SK-N-SH (cell line): ENCODE data around the gene PHYKPL. TPM values are rescaled to one million over a fixed set of nuclear protein-coding genes. Genes with fewer than 3 reads are reported as not detected.

Experiments
- CTCF ChIA-PET: fragments of 300-600, 350-600 bp; formaldehyde crosslinking; extraction: SDS; loops from one replicate; lab custom pipeline; 2021; lab: Yijun Ruan, JAX
- POLR2A ChIA-PET: fragments of 350-600 bp; sonication (Branson Sonifier 250); formaldehyde crosslinking; extraction: SDS; loops from one replicate; lab custom pipeline; 2020; ENCODE audit warnings: antibody characterized with exemption, inconsistent platforms; lab: Yijun Ruan, JAX
- DNase-seq: peaks from one replicate; pipeline ENCODE4 v3.0.0; 2012
- H2AFZ ChIP-seq: fragments of 200-600 bp; sonication (generic); 2 replicates; pipeline ENCODE4 v1.8.1; 2016; ENCODE audit warnings: antibody characterized with exemption, mild to moderate bottlenecking, low read depth
- H3F3A ChIP-seq: fragments of 200-600 bp; sonication (generic); replicated peaks from 2 replicates; pipeline ENCODE3; 2016; ENCODE audit warnings: antibody characterized with exemption, mild to moderate bottlenecking; ENCODE audit not compliant: insufficient read depth
- H3K27ac ChIP-seq, 2 experiments: fragments of 200-500 bp in 1 of 2; fragments of 200-600 bp in 1 of 2; sonication (Bioruptor generic) in 1 of 2; sonication (generic), shearing (Covaris generic) in 1 of 2; 2 replicates each; pipeline versions ENCODE4 v1.5.1 to v1.6.1; 2014 to 2016; ENCODE audit warnings: low read depth in 2 of 2, inconsistent platforms in 1 of 2, low read length in 1 of 2, mild to moderate bottlenecking in 1 of 2, mixed read lengths in 1 of 2
- H3K27me3 ChIP-seq: fragments of 200-600 bp; sonication (generic), shearing (Covaris generic); 2 replicates; pipeline ENCODE4 v1.6.1; 2016; ENCODE audit warnings: mixed run types; ENCODE audit not compliant: insufficient read depth
- H3K36me3 ChIP-seq, 2 experiments: fragments of 200-500 bp in 1 of 2; fragments of 200-600 bp in 1 of 2; sonication (Bioruptor generic) in 1 of 2; sonication (generic) in 1 of 2; replicated peaks in 1 of 2; 2 replicates each; pipeline versions ENCODE3 to v1.5.1; 2014 to 2016; ENCODE audit warnings: low read length in 1 of 2, mild to moderate bottlenecking in 1 of 2; ENCODE audit not compliant: insufficient read depth in 2 of 2, control insufficient read depth in 1 of 2
- H3K4me1 ChIP-seq, 2 experiments: fragments of 200-500 bp in 1 of 2; fragments of 200-600 bp in 1 of 2; sonication (Bioruptor generic) in 1 of 2; sonication (generic), shearing (Covaris generic) in 1 of 2; 2 replicates each; pipeline versions ENCODE4 v1.5.1 to v1.6.1; 2014 to 2016; ENCODE audit warnings: low read depth in 1 of 2, low read length in 1 of 2, mixed run types in 1 of 2; ENCODE audit not compliant: insufficient read depth in 2 of 2, control insufficient read depth in 1 of 2
- H3K4me2 ChIP-seq: fragments of 200-600 bp; sonication (generic), shearing (Covaris generic); 2 replicates; pipeline ENCODE4 v1.6.1; 2017; ENCODE audit warnings: mixed run types
- H3K4me3 ChIP-seq, 2 experiments: fragments of 200-500 bp in 1 of 2; fragments of 200-600 bp in 1 of 2; sonication (Bioruptor generic) in 1 of 2; sonication (generic), shearing (Covaris generic) in 1 of 2; 2 replicates each; pipeline versions ENCODE4 v1.5.1 to v1.8.1; 2014 to 2016; ENCODE audit warnings: low read depth in 2 of 2, inconsistent platforms in 1 of 2, low read length in 1 of 2, mild to moderate bottlenecking in 1 of 2, mixed read lengths in 1 of 2, moderate library complexity in 1 of 2
- H3K79me2 ChIP-seq: fragments of 200-600 bp; sonication (generic); 2 replicates; pipeline ENCODE4 v1.8.1; 2017; ENCODE audit warnings: mild to moderate bottlenecking; ENCODE audit not compliant: insufficient read depth
- H3K9ac ChIP-seq: fragments of 200-600 bp; sonication (generic); 2 replicates; pipeline ENCODE4 v1.6.1; 2017; ENCODE audit warnings: mixed run types
- H3K9me2 ChIP-seq: fragments of 200-600 bp; sonication (generic); 2 replicates; pipeline ENCODE4 v1.6.1; 2017; ENCODE audit warnings: mixed run types
- H3K9me3 ChIP-seq: fragments of 200-600 bp; sonication (generic); 2 replicates; pipeline ENCODE4 v1.6.1; 2017; ENCODE audit warnings: mixed run types, mild to moderate bottlenecking, moderate library complexity
- H4K20me1 ChIP-seq: fragments of 200-600 bp; sonication (generic); 2 replicates; pipeline ENCODE4 v1.6.1; 2017; ENCODE audit warnings: mild to moderate bottlenecking, mixed run types; ENCODE audit not compliant: insufficient read depth
- ELF1 ChIP-seq: IDR thresholded peaks from 2 replicates; pipeline ENCODE4 v1.4.0; 2012
- IRF3 ChIP-seq: fragments of 150-350 bp; IDR thresholded peaks from 2 replicates; pipeline ENCODE4 v1.6.1; 2016; ENCODE audit warnings: mild to moderate bottlenecking, low read depth, low read length
- MXI1 ChIP-seq: IDR thresholded peaks from 2 replicates; pipeline ENCODE4 v1.6.1; 2012; ENCODE audit warnings: mild to moderate bottlenecking, low read depth, low read length, improper control_type of control experiment
- NFIC ChIP-seq: IDR thresholded peaks from 2 replicates; pipeline ENCODE4 v1.4.0; 2012; ENCODE audit warnings: borderline replicate concordance
- PBX3 ChIP-seq: IDR thresholded peaks from 2 replicates; pipeline ENCODE4; 2012
- RAD21 ChIP-seq: IDR thresholded peaks from 2 replicates; pipeline ENCODE4 v1.6.1; 2012; ENCODE audit warnings: mild to moderate bottlenecking, low read length
- RCOR1 ChIP-seq: fragments of 150-350 bp; IDR thresholded peaks from 2 replicates; pipeline ENCODE4 v1.6.1; 2017; ENCODE audit warnings: antibody characterized with exemption, low read length
- REST ChIP-seq: IDR thresholded peaks from 2 replicates; pipeline ENCODE4 v1.6.1; 2012; ENCODE audit warnings: mild to moderate bottlenecking, low read depth, low read length, moderate library complexity
- RFX5 ChIP-seq: IDR thresholded peaks from 2 replicates; pipeline ENCODE4 v1.6.1; 2012; ENCODE audit warnings: mild to moderate bottlenecking, improper control_type of control experiment, low read length
- RXRA ChIP-seq: IDR thresholded peaks from 2 replicates; pipeline ENCODE4 v1.4.0; 2012; ENCODE audit warnings: low read depth, mild to moderate bottlenecking, borderline replicate concordance
- TAF1 ChIP-seq: IDR thresholded peaks from 2 replicates; pipeline ENCODE4 v1.6.1; 2012; ENCODE audit warnings: low read depth, mild to moderate bottlenecking, low read length, moderate library complexity, borderline replicate concordance
- USF1 ChIP-seq: IDR thresholded peaks from 2 replicates; pipeline ENCODE4 v1.4.0; 2012; ENCODE audit warnings: low read depth, borderline replicate concordance
- YY1 ChIP-seq: IDR thresholded peaks from 2 replicates; pipeline ENCODE4 v1.4.0; 2012; ENCODE audit warnings: low read depth, mild to moderate bottlenecking
- ZBTB33 ChIP-seq: IDR thresholded peaks from 2 replicates; pipeline ENCODE4 v1.4.0; 2012; ENCODE audit warnings: low read depth, borderline replicate concordance
- WGBS: methylation state at CpG from one replicate; pipeline ENCODE4 v1.1.6; 2017; ENCODE audit warnings: low lambda C conversion rate; 5-methylcytosine and 5-hydroxymethylcytosine counted together
- polyA plus RNA-seq, 3 experiments: library from polyadenylated mRNA; depleted of rRNA; stranded (reverse); fragments of >200 nt; gene quantifications; 2 replicates each; pipeline ENCODE4 v1.2.3, GENCODE V29; 2012

The PHYKPL gene
- polyA plus RNA-seq, 1 of the 3 experiments (the other 2 are of a cell fraction): 46.8 TPM

- TF ChIP-seq NFIC (no peak), ZBTB33 (no peak), USF1 (no peak), RCOR1 (no peak), RXRA (no peak)
Measured at GRCh38 chr5:178176791-178177190, 55.8 kb downstream of the PHYKPL start (continued).

GRCh38 chr5:178174456-178174855 is 58.1 kb downstream of the PHYKPL start:
- Histone ChIP-seq H3K9ac (no peak overlapping the region), H3K79me2 (no peaks in the 10 kb centered on the region), H3K27me3 (no peaks in the 10 kb centered on the region), H3K4me2 (no peak overlapping the region)
- TF ChIP-seq TAF1 (no peak), RCOR1 (no peak), PBX3 (no peak), RXRA (no peak), MXI1 (no peak), ELF1 (no peak), REST (no peak), RAD21 (no peak), RFX5 (no peak), YY1 (no peak), USF1 (no peak), IRF3 (no peak)
- TF ChIP-seq, all 33 proteins: peak for 0
- Histone ChIP-seq H4K20me1 (no peaks in the 10 kb centered on the region), H3K27ac (no peak overlapping the region), H3K9me2 (no peaks in the 10 kb centered on the region), H3K4me3 (no peak overlapping the region), H3K36me3 (no peaks in the 10 kb centered on the region), H2AFZ (no peak overlapping the region), H3K4me1 (no peaks in the 10 kb centered on the region), H3F3A (no peaks in the 10 kb centered on the region), H3K9me3 (no peaks in the 10 kb centered on the region)
- 72% methylated on average over 3 of the region's 3 CpGs for WGBS
- ChIA-PET POLR2A (no interaction called here), CTCF (interaction anchor here (1.1 to 1.6 kb wide), 2 partner anchors 10 to 98 kb away, joined by 6 read pairs; no protein-coding TSS in a partner anchor)
- no peak for DNase-seq
